Measurements from ENCODE around the gene MIXL1. TPM values are rescaled to one million over a fixed set of nuclear protein-coding genes. Genes with fewer than 3 reads are reported as not detected.
"Not testable (repeated sequence)": the region's sequence is repeated elsewhere in the genome, so short reads cannot be mapped to it uniquely, and the experiment has no call there.

The MIXL1 gene
- total RNA-seq, 2 experiments from 2014 or later, result not detected

GRCh38 chr1:226268421-226269124 lies 45.1 kb downstream of the MIXL1 start:
- POLR2A ChIA-PET, result no interaction called here
- no peak for DNase-seq
- H3K27me3 Mint-ChIP-seq, result no peaks in the 10 kb centered on the region
- H3K27ac Mint-ChIP-seq, result no peak overlapping the region
- CTCF ChIA-PET, result no interaction called here
- no peaks in the 10 kb centered on the region for H3K9me3 Mint-ChIP-seq
- H3K36me3 Mint-ChIP-seq (ENCODE audit: low read depth), result peaks cover 7% of the 10 kb centered on the region
- no peak overlapping the region for H3K4me3 Mint-ChIP-seq
- no peaks in the 10 kb centered on the region for H3K4me1 Mint-ChIP-seq

DNA sequence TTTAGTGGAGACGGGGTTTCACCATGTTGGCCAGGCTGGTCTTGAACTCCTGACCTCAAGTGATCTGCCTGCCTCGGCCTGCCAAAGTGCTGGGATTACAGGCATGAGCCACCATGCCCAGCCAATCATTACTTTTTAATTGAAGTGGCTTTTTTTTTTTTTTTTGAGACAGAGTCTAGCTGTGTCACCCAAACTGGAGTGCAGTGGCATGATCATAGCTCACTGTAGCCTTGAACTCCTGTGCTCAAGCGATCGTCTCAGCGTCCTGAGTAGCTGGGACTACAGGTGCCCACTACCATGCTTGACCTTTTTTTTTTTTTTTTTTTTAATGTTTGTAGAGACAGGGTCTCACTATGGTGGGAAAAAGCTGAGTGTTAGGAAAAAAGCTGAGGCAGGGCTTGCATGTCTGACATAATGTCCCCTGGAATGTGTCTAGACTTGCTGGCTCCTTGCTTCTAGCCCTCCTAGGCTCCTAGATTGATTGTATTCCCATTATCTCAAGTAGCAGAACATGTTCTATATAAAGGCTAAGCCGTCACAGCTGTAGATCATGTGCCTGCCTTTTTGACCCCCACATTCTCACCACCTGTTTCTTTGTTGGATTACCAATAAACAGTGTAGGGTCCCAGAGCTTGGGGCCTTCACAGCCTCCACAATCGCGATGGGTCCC lies 48.9 kb downstream of the MIXL1 start:
- H3K4me3 Mint-ChIP-seq, POLR2A ChIA-PET, H3K9me3 Mint-ChIP-seq, DNase-seq, H3K27ac Mint-ChIP-seq, H3K27me3 Mint-ChIP-seq, H3K4me1 Mint-ChIP-seq: not testable (repeated sequence)
- H3K36me3 Mint-ChIP-seq (ENCODE audit: low read depth), result peaks cover 15% of the 10 kb centered on the region
- CTCF ChIA-PET, result interaction anchor here (0.7 kb wide), 1 partner anchor 315 kb away, joined by 3 read pairs; no protein-coding TSS in a partner anchor

GRCh38 chr1:226274138-226274537 lies 50.7 kb downstream of the MIXL1 start:
- no peaks in the 10 kb centered on the region for H3K9me3 Mint-ChIP-seq
- H3K36me3 Mint-ChIP-seq (ENCODE audit: low read depth), result peaks cover 15% of the 10 kb centered on the region
- no peaks in the 10 kb centered on the region for H3K27me3 Mint-ChIP-seq
- no peak for DNase-seq
- no peak overlapping the region for H3K27ac Mint-ChIP-seq
- ChIA-PET POLR2A (interaction anchor here (0.7 kb wide), 1 partner anchor 54 kb away, joined by 3 read pairs; no protein-coding TSS in a partner anchor), CTCF (no interaction called here)
- no peak overlapping the region for H3K4me3 Mint-ChIP-seq
- H3K4me1 Mint-ChIP-seq, result no peaks in the 10 kb centered on the region

GRCh38 chr1:226276077-226276682 lies 52.7 kb downstream of the MIXL1 start:
- H3K36me3 Mint-ChIP-seq (ENCODE audit: low read depth), result peaks cover 17% of the 10 kb centered on the region
- H3K27ac Mint-ChIP-seq, result no peak overlapping the region
- no peaks in the 10 kb centered on the region for H3K27me3 Mint-ChIP-seq
- no peak for DNase-seq
- ChIA-PET POLR2A (no interaction called here), CTCF (no interaction called here)
- no peak overlapping the region for H3K4me3 Mint-ChIP-seq
- H3K4me1 Mint-ChIP-seq, result no peaks in the 10 kb centered on the region
- H3K9me3 Mint-ChIP-seq, result no peaks in the 10 kb centered on the region

Other genes with a start within 250 kb of the MIXL1 start
- 10 to 100 TPM; 19.8 to 20.1 TPM for gene SDE2, start 224.3 kb upstream of the MIXL1 start, total RNA-seq
- gene H3-3A, start 160.9 kb upstream of the MIXL1 start, total RNA-seq, result 100 to 1,000 TPM; 480 to 486 TPM
- 10 to 100 TPM; 22.5 to 24.6 TPM for gene ACBD3, start 36.9 kb upstream of the MIXL1 start, total RNA-seq
- gene LIN9, start 85.5 kb downstream of the MIXL1 start, total RNA-seq, result 10 to 100 TPM; 10.4 to 11.5 TPM
- gene PARP1, start 184.4 kb downstream of the MIXL1 start, total RNA-seq, result 100 to 1,000 TPM; 191 to 194 TPM

Data from activated CD4-positive, alpha-beta memory T cell treated with anti-CD3 and anti-CD28 coated beads, Interleukin-2, amount 10 ng/mL, durations not matched to agents 7 days and 5 days (primary cell).